ENCODE data around the gene GALNT10.

GALNT10 gene

DNA sequence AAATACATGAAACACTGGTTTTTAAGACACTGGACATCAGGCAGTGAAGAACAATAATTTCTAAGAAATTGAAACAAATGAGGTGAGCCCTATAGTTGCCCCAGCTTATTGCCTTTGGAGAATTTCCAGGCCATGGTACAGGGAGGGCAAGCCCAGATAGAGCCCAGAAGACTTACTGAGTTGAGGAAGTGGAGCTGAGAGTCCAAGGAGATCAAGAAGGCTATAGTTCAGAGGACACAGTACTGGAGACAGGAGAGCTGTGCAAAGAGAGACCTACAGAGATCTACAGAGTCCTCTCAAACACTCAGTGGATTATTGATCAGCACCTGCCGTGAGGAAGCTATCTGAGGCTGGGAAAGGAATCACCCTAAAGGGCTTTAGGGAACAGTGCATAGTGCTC, 112.6 kb downstream of the GALNT10 start:
- Mint-ChIP-seq H3K27me3 (ENCODE audit: low read depth) (no peaks in the 10 kb centered on the region), H3K4me3 (no peak overlapping the region), H3K36me3 (ENCODE audit: low read depth) (peaks cover 30% of the 10 kb centered on the region), H3K9me3 (peaks cover 10% of the 10 kb centered on the region), H3K27ac (no peak overlapping the region), H3K4me1 (ENCODE audit: low read depth) (peaks cover 2% of the 10 kb centered on the region)
- DNase-seq (ENCODE audit: low spot score), result no peak

- Mint-ChIP-seq H3K4me1 (ENCODE audit: low read depth) (peaks cover 16% of the 10 kb centered on the region), H3K36me3 (ENCODE audit: low read depth) (peaks cover 13% of the 10 kb centered on the region), H3K4me3 (no peak overlapping the region), H3K9me3 (peaks cover 8% of the 10 kb centered on the region), H3K27me3 (ENCODE audit: low read depth) (no peaks in the 10 kb centered on the region), H3K27ac (no peak overlapping the region)
- no peak for DNase-seq (ENCODE audit: low spot score)
Observed at GRCh38 chr5:154308443-154309370, 118.2 kb downstream of the GALNT10 start.

- Mint-ChIP-seq H3K9me3 (peaks cover 7% of the 10 kb centered on the region), H3K27me3 (ENCODE audit: low read depth) (no peaks in the 10 kb centered on the region), H3K36me3 (ENCODE audit: low read depth) (peaks cover 7% of the 10 kb centered on the region), H3K27ac (no peak overlapping the region), H3K4me3 (no peak overlapping the region), H3K4me1 (ENCODE audit: low read depth) (peaks cover 16% of the 10 kb centered on the region)
- DNase-seq (ENCODE audit: low spot score), result no peak
Observed at GRCh38 chr5:154309371-154309745, 118.8 kb downstream of the GALNT10 start.

- H3K36me3 Mint-ChIP-seq (ENCODE audit: low read depth), result peaks cover 4% of the 10 kb centered on the region
- no peak for DNase-seq (ENCODE audit: low spot score)
- H3K9me3 Mint-ChIP-seq, result peaks cover 3% of the 10 kb centered on the region
- H3K27me3 Mint-ChIP-seq (ENCODE audit: low read depth), result no peaks in the 10 kb centered on the region
- H3K4me3 Mint-ChIP-seq, result no peak overlapping the region
- H3K4me1 Mint-ChIP-seq (ENCODE audit: low read depth), result peaks cover 16% of the 10 kb centered on the region
- H3K27ac Mint-ChIP-seq, result no peak overlapping the region
Observed at GRCh38 chr5:154309805-154310204, 119.3 kb downstream of the GALNT10 start.

GRCh38 chr5:154311362-154311761, 120.8 kb downstream of the GALNT10 start:
- Mint-ChIP-seq H3K27ac (no peak overlapping the region), H3K9me3 (no peaks in the 10 kb centered on the region), H3K4me3 (no peak overlapping the region), H3K4me1 (ENCODE audit: low read depth) (peaks cover 15% of the 10 kb centered on the region), H3K36me3 (ENCODE audit: low read depth) (no peaks in the 10 kb centered on the region), H3K27me3 (ENCODE audit: low read depth) (no peaks in the 10 kb centered on the region)
- DNase-seq (ENCODE audit: low spot score), result no peak

DNA sequence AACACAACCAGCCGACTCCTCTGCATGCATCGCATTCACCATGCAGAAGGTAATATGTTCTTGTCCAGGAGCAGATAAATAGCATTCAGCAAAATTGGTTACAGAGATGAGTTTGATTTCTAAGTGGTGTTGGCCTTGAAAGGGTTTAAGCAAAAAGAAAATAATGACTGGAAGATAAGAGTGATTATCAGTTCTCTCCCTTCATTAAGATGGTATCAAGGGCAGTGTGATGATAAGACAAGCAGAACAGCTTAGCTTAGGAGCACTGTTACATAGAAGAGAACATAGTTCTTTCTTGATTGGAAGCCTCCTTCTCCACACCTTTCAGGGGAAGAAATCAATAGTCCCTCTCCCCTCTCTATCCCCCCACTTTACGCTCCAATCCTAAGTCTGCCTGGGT, 121.5 kb downstream of the GALNT10 start:
- no peaks in the 10 kb centered on the region for H3K27me3 Mint-ChIP-seq (ENCODE audit: low read depth)
- H3K4me3 Mint-ChIP-seq, result no peak overlapping the region
- no peak overlapping the region for H3K27ac Mint-ChIP-seq
- no peaks in the 10 kb centered on the region for H3K36me3 Mint-ChIP-seq (ENCODE audit: low read depth)
- no peak for DNase-seq (ENCODE audit: low spot score)
- no peaks in the 10 kb centered on the region for H3K9me3 Mint-ChIP-seq
- H3K4me1 Mint-ChIP-seq (ENCODE audit: low read depth), result peaks cover 14% of the 10 kb centered on the region

- H3K27ac Mint-ChIP-seq, result no peak overlapping the region
- H3K4me1 Mint-ChIP-seq (ENCODE audit: low read depth), result peaks cover 14% of the 10 kb centered on the region
- no peak overlapping the region for H3K4me3 Mint-ChIP-seq
- no peaks in the 10 kb centered on the region for H3K9me3 Mint-ChIP-seq
- H3K36me3 Mint-ChIP-seq (ENCODE audit: low read depth), result no peaks in the 10 kb centered on the region
- H3K27me3 Mint-ChIP-seq (ENCODE audit: low read depth), result no peaks in the 10 kb centered on the region
- no peak for DNase-seq (ENCODE audit: low spot score)
Observed at GRCh38 chr5:154312576-154312975, 122.0 kb downstream of the GALNT10 start.

- Mint-ChIP-seq H3K4me3 (no peak overlapping the region), H3K36me3 (ENCODE audit: low read depth) (no peaks in the 10 kb centered on the region), H3K27me3 (ENCODE audit: low read depth) (no peaks in the 10 kb centered on the region), H3K27ac (no peak overlapping the region), H3K9me3 (no peaks in the 10 kb centered on the region), H3K4me1 (ENCODE audit: low read depth) (peaks cover 14% of the 10 kb centered on the region)
- no peak for DNase-seq (ENCODE audit: low spot score)
Observed at GRCh38 chr5:154313360-154314017, 123.0 kb downstream of the GALNT10 start.

DNA sequence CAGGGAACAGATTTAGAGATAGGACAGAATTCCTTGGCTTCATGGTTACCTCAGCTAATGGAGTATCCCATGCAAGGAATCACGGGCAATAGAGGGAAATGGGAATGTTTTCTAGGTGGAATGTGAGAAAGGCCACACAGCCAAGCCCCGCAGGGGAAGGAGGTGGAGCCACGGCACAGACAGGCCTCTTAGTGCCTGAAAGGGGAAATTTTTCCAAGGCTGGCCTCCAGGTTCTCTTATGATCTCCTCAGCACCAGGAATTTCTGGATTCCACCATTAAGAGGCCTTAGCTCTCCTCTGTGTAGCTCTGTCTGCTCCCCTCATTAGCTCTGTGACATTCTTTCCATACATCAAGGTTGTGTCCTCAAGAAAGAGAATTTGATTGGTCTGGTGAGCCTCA, 124.7 kb downstream of the GALNT10 start:
- peaks cover 2% of the 10 kb centered on the region for H3K4me1 Mint-ChIP-seq (ENCODE audit: low read depth)
- H3K4me3 Mint-ChIP-seq, result no peak overlapping the region
- H3K27ac Mint-ChIP-seq, result no peak overlapping the region
- no peaks in the 10 kb centered on the region for H3K9me3 Mint-ChIP-seq
- peaks cover 1% of the 10 kb centered on the region for H3K36me3 Mint-ChIP-seq (ENCODE audit: low read depth)
- H3K27me3 Mint-ChIP-seq (ENCODE audit: low read depth), result no peaks in the 10 kb centered on the region
- DNase-seq (ENCODE audit: low spot score), result no peak

- Mint-ChIP-seq H3K4me1 (ENCODE audit: low read depth) (peaks cover 2% of the 10 kb centered on the region), H3K9me3 (no peaks in the 10 kb centered on the region), H3K36me3 (ENCODE audit: low read depth) (peaks cover 1% of the 10 kb centered on the region), H3K4me3 (no peak overlapping the region), H3K27ac (no peak overlapping the region), H3K27me3 (ENCODE audit: low read depth) (no peaks in the 10 kb centered on the region)
- no peak for DNase-seq (ENCODE audit: low spot score)
Observed at GRCh38 chr5:154315756-154316155, 125.2 kb downstream of the GALNT10 start.

DNA sequence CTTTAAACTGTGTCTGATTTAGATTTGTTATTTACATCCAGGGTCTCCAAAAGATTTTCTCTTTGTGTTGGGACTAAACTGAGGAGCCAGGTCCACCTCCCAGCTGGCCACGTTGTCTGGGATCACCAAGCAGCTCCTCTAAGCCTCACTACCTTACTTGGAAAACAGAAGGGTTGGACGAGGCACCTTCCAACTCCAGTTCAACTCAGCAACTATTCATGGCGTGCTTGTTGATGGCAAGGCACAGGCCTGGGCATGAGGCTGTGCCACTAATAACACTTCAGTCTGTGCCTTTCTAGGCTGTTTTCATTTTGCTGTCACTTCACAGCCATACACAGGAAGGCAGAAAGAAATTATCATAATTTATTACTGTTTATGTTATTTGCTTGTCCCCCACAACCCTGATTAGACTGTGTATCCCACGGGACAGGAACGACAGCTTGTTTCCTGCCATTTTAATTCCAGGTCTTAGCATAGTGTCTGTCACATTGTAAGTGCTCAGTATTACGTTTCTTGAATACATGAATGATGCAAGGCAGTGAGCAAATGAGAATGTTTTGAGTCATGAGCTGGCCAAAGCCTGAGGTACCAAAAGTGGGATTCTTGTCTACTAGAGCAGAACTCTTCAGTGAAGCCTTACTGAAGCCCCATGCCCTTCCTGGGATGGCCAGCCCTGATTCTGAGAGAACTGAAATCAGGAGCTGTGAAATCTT, 125.8 kb downstream of the GALNT10 start:
- DNase-seq (ENCODE audit: low spot score), result no peak
- no peak overlapping the region for H3K27ac Mint-ChIP-seq
- H3K9me3 Mint-ChIP-seq, result no peaks in the 10 kb centered on the region
- H3K4me3 Mint-ChIP-seq, result no peak overlapping the region
- no peaks in the 10 kb centered on the region for H3K27me3 Mint-ChIP-seq (ENCODE audit: low read depth)
- peaks cover 2% of the 10 kb centered on the region for H3K4me1 Mint-ChIP-seq (ENCODE audit: low read depth)
- peaks cover 1% of the 10 kb centered on the region for H3K36me3 Mint-ChIP-seq (ENCODE audit: low read depth)

DNA sequence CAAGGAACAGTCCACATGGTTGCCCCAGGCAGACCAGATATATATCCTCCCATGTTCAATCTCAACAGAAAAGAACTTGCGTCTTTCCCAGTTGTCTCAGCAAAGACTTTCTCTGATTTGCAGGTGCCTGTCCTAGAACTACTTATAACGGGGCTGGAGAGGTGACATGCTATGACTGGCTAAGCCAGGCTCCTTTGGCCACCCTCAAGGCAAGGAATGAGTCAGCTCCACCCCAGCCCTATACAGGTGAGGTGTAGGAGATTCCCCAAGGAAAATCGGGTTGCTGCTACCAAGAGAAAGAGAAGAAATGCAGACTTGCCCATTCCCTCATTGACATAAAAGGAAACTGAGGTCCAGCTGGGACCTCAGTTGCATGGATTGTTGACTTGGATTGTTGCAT, 127.4 kb downstream of the GALNT10 start:
- Mint-ChIP-seq H3K4me1 (ENCODE audit: low read depth) (peaks cover 2% of the 10 kb centered on the region), H3K27me3 (ENCODE audit: low read depth) (no peaks in the 10 kb centered on the region), H3K27ac (no peak overlapping the region), H3K36me3 (ENCODE audit: low read depth) (peaks cover 1% of the 10 kb centered on the region), H3K9me3 (no peaks in the 10 kb centered on the region), H3K4me3 (no peak overlapping the region)
- DNase-seq (ENCODE audit: low spot score), result no peak

DNA sequence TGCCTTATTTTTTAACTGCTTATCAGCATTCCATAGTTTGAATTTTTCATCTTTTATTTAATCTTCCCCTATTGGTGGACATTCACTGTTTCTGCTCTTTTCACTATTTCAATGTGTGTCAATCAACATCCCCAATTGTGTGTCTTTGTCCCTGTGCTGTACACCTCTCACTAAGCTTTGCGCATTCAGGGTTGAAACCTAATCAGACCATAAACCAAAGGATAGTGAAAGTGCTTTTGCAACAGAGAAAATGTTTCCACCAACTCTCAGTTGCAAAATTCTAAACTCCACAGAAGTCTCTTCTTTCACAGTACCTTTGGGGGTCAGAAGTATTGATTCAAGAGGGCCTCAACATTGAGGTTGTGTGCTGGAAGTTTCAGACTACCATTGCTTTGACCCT, 128.2 kb downstream of the GALNT10 start:
- no peaks in the 10 kb centered on the region for H3K9me3 Mint-ChIP-seq
- H3K4me1 Mint-ChIP-seq (ENCODE audit: low read depth), result peaks cover 2% of the 10 kb centered on the region
- H3K27ac Mint-ChIP-seq, result no peak overlapping the region
- no peak overlapping the region for H3K4me3 Mint-ChIP-seq
- peaks cover 1% of the 10 kb centered on the region for H3K36me3 Mint-ChIP-seq (ENCODE audit: low read depth)
- no peak for DNase-seq (ENCODE audit: low spot score)
- H3K27me3 Mint-ChIP-seq (ENCODE audit: low read depth), result no peaks in the 10 kb centered on the region

DNA sequence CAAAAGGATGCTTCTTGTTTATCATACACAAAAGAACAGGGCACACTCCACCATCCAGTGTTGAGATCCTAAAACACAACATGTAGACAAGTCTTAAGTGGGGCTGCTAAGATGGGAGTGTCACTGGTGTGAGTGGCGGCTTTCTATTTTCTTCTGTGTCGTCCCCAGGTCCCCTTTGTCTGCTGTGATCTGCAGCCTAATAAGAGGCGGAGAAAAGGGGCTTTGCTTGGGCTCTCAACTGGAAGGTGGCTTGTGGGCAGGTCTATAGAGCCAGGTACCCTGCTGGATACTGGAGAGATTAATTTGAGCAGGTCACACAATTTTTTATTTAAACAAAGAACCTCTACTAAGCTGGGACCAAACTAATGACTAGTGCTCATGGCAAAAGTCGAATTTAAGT, 129.2 kb downstream of the GALNT10 start:
- Mint-ChIP-seq H3K4me1 (ENCODE audit: low read depth) (peaks cover 2% of the 10 kb centered on the region), H3K36me3 (ENCODE audit: low read depth) (peaks cover 1% of the 10 kb centered on the region)

More for the DNA sequence above, 129.2 kb downstream of the GALNT10 start:
- Mint-ChIP-seq H3K27me3 (ENCODE audit: low read depth) (no peaks in the 10 kb centered on the region), H3K4me3 (no peak overlapping the region), H3K9me3 (no peaks in the 10 kb centered on the region), H3K27ac (no peak overlapping the region)
- DNase-seq (ENCODE audit: low spot score), result no peak
